COR-L47 (cell line): Measurements from ENCODE around the gene CHIT1.

ENCODE experiments used
- DNase-seq: peaks from one replicate; lab custom pipeline; 2025; lab: John Stamatoyannopoulos, UW

Gene CHIT1

DNA sequence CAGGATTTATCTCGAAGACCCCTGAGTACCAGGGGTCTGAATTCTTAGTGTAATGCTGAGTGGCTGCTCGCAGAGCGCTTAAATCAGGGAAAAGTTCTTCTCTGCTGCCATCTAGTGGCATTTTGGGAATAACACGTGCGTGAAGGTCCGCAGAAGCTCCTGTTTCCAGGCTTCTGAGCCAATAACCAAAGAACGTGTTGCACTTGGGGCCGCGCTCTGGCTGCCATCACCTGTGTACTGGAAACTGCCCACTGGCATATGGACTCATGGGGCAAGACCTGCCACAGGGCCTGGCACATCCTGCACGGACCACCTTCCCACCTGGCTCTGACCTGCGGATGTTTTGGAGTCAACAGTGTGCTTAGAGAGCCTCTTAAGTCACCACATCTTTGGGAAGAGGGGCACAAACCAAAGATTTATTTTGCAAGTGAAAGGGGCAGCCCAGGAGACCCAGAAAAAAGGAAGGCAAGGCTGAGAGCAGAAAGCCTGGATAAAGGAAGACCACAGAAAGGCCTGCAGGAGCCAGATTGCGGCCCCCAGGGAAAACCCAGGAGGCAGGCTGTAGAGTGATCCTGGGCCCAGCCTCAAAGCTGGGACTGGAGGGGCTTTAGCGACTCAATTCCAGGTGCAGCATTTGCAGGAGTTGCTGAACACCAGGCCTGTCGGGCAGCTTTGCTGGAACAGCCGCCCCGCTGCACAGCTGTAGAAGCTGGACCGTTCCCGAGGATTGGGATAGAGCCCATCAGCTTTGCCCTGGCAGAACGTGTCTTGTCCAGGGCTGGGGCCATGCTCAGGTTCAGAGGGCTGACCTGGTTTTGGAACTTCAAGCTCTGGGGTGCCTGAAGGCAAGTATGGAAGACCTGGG, 13.0 kb downstream of the CHIT1 start:
- DNase-seq: peak; percentile 48

DNA sequence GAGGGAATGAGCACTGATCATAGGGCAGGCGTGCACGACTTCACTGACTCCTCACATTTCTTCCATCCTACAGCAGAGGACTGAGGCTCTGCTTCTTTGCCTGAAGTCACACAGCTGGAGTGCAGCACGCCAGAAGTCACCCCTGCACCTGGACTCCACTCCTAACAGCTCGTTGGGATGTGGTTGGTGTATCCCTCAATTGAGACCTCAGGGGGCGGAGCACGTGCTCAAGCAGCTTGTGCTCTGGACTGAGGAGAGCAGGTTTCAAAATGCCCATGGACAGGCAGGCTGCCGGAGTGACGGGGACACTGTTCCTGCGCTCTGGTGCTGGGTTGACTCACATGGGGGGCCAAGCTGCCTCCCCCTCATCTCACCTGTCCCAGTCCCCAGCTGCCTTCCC, 13.9 kb downstream of the CHIT1 start:
- no peak for DNase-seq

DNA sequence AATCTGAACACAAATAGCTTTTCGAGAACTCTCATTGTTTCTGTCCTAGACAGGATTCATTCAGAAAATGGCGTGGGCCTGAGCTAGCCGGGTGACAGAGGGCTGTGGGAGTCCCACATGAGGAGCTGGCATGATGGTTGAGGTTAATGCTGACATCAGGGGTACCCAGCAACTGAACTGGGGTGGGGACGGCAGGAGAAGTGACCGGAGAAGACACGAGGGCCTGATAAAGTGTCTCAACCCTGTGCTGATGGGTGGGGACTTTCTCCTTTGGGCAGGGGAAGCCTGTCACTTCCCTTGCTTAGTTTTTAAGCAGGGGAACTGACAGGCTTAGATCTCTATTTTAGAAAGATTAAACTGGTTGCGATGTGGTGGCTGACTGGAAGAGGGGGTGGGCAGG, 14.6 kb downstream of the CHIT1 start:
- DNase-seq: no peak

DNA sequence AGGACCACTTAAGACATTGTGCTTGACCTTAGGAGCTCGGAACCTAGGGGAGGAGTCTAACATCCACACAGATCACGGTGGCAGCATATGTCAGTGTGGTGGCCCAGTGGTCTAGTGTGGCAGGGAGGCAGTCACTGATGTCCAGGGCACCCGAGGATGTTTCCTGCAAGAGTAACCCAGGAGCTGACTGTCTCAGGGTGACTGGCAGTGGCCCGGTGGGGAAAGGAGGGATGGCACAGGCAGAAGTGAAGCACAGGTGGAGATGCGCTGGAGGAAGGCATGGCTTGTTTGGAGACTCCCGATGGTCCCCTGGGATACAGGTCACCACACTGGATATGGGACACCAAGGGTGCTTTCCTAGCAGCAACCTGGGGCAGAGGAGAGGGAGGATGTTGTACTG, 16.3 kb downstream of the CHIT1 start:
- DNase-seq: no peak

DNA sequence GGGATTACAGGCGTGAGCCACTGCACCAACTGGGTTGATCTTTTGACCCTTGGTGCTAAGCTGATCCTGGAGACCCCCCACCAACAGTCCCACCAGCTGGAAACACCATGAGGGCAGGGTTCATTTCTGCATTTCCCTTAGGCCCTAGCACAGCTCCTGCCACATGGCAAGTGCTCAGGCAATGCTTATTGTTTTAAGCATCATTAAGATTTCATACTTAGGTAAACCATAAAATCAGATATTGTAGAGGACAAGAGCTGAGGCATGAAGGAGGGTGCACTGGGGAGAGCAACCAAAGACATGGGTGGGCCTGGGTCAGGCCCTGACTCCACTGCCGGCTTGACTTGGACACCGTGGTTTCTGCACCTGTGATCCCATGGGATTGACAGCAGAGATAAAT, 17.7 kb downstream of the CHIT1 start:
- DNase-seq: no peak

DNA sequence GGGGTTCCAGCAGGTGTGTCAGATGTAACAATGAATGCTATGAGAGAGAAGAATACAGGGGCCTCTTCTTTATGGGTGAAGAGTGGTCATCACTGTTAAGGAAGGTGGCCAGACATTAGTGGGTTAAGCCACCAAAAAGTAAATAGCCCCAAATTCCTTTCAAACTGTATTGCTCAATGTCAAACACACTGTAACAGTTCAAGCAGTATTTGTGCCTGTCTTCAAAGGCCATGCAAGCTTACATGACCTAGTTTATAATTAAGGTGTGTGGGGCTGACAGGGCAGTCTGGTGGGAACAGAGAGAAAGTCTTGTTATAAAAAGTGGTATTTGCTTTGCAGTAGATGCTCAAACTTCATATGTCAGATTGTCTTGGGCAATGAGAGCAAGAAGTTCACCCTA, 18.5 kb downstream of the CHIT1 start:
- DNase-seq: no peak

DNA sequence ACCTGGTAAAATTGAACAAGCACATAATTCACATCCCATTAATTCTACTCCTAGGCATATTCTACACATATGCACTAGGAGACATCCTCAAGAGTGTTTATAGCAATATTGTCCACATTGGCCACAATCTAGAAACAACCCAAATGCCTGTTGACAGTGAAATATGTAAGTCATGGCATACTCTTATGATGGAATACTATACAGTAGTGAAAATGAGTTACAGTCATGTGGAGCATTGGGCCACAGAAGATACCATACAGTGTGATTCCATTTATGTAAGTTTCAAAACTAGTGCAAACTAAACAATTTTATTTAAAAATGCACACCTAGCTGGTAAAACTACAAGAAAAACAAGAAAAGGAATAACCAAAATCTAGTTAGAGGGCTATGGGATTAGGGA, 19.1 kb downstream of the CHIT1 start:
- no peak for DNase-seq

DNA sequence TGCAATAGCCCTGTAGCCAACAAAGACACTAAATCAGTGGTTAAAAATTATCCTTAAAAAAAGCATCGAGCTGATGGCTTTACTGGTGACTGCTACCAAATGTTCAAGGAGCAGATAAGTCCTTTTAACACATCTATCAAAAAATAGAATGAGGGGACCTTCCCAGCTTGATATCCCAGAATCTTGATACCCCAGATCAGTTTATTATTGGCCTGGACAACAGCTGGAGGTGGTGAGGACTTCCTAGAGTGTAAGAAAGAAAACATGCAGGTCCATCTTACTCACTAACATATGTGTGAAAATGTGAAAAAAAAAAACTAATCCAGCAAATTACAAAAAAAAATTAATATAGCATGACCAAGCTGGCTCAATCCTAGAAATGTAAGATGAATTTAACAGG, 21.3 kb downstream of the CHIT1 start:
- DNase-seq: no peak

DNA sequence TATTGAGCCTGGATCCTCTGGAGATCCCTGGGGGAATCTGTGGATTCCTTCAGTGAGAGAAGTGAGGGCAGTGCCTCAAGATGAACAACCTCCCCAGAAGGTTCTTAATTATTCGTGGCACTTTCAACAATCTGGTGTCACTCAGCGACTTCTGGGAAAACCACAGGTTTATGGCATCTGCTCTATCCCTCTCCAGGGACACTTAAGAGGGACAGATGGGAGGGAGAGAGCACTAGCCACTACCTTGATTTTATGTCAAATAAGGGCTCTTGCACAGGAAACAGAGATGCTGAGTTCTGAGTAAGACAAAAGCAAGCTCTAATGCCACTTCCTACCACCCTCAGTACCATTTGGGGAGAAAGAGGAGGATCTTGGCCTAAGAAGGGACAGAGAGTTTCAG, 21.7 kb downstream of the CHIT1 start:
- no peak for DNase-seq

DNA sequence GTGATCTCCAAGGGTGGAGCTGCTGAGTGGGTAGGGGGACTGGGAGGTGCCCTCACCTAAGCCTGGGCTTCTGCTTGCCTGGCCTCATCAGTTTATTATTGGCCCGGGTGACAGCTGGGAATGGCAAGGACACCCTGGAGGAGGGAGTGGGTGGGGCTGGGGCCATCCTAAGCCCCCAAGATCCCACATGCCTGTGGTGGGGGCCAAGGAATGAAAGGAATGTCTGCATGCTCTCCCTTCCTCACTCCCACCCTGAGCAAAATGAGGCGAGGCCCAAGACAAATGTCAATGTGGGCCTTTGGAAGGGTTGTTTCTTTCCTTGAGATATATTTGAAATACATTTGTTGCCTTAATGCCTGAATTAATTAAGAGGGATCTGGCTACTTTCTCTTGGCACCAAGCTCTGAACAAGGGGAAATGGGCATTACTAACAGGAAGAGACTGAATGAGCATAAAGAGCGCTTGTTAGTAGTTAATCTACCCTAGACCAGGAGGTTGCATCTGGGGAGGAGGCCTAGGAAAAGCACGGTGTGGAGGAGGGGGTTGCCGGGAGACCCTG, 23.3 kb downstream of the CHIT1 start:
- DNase-seq: no peak

DNA sequence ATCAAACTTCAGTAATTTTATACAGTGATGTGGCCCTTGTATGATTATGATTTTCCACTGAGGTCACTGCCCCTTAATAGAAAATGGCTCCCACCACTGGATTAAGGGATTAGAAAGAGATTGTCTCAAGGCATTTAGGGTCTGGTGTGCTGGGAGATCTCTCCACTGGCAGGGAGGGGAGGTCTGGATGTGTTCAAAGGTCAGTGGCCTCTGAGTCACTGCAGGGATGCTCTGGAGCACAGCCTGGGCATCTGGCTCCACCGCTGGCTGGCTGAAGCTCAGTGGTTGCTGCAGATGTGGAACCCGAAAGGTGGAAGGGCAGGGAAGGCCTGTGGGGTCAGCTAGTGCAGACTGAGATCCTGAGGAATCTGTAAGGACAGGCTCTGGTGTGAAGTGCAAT, 24.7 kb downstream of the CHIT1 start:
- no peak for DNase-seq

DNA sequence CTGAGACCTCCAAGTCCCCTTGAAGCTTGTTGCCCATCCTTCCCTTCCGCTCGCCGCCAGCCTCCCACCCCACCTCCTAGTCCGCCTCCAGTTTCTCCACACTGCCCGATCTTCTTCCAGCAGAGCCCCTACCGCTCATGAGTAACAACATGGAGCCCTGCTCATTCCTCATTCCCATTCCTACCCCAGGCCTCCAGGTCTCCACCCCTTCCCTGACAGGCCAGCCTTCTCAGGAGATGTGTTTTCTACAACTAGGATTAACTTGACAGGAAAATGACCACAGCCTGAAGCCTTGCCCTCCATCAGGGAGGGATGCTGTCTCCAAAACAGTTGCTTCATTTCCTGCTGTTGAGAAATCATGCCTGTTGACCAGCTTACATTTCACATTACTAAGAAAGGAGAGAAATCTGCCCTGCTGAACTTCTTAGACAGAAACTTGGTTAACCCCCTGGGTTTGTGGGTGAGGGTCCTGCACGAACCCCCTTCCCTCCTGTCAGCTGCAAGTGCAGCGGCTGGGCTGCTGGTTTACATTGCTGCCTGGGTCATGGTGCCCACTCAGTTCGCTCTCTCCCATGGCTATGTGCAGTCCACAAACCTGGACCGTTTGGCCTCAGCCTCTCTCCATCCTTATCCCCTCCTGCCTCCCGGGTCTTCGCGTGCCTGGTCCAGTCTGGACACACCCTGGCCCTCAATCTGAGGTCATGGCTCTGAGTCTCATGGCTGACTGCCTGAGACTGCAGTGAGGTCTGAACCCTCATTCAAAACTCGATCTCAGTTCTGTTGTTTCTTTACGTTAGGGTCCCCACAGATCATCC, 26.8 kb downstream of the CHIT1 start:
- no peak for DNase-seq

DNA sequence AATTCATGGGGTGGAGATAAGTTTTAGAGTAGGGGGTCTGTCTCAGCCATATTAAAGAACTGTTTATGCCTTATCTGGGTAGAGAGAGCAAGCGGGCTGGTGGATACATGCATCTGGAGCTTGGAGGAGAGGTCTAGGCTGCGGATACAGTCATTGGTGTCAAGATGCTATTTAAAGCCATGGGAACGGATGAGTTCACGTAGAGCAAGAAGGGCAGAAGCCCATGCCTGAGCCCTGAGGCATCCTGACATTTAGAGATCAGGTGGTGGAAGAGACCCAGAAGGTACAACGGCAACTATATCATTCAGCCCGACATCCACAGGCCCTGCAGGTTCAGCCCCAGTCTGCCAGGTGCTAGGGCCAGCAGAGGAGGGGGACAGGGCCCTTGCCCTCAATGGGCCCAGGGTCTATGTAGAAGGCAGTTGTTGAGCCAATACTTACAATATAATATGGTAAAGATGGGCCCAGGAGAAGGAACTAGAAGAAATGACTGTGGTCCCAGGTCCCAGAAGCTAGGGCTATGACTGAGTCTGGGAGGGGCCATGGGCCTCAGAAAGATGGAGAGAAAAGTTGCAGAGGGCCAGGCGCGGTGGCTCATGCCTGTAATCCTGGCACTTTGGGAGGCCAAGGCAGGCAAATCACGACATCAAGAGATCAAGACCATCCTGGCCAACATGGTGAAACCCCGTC, 27.8 kb downstream of the CHIT1 start:
- no peak for DNase-seq

DNA sequence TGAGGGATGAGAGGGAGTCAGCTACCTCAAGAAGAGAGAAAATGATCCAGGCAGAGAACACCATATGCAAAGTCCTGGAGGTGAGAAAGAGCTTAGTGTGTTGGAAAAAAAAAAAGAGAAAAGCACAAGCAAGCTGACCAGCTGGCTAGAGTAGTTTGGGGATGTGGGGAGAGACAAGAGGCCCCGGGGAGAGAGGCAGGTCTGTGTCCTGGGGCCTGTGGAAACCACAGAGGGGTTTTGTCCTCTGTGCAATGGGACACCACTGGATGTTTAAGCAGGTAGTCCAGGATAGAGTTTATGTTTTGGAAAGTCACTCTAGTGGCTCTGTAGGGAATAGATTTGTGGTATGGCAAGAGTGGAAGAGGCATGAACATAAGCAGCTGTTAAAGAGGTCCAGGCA, 28.6 kb downstream of the CHIT1 start:
- no peak for DNase-seq

DNA sequence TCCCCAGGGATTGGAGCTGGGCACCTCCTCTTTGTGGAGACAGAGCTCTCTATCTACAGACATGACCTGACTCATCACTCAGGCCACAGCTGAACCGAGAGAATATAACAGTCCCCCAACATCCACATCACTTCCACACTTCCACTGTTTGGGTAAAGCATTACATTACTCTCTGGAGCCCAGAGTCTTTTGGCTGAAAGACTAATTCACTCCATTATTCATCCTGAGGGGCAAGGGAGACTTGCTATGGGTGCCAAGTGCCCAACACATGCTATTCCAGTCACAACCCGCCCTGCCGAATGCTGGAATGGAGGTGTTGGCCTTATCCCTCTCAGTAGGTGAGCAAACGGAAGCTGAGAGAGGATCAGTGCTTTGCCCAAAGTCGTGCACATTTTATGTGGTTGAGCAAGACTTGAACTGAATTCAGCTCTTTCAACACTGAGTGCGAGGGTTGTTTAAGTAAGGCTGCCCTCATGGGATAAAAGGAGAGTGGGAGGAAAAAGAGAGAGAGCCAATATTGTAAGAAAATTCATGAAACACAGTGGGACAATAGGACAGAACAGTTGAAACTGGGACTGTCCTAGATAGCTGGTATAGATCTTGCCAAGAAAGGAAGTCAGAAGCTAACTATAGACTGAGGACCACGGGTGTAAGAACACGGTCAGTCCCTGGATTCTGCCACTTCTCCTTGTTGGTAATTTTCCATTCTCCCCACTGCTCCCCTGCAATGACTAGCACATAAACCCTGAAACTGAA, 29.5 kb downstream of the CHIT1 start:
- no peak for DNase-seq

DNA sequence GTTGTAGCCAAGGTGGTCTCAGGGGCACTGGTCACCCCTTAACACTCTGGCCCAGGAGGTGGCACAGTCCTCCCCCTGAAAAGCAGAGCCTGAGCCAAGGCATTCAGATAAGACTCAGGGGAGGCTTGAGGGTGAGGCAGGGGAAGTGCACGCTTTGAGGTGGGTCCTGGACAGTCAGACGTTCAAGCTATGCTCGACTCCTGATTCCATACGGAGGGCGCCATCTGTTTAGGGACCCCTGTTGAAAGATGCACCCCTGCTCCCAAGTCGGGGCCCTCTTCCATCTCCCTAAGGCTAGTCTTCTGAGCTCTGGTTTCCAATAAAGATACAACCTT, 30.0 kb downstream of the CHIT1 start:
- DNase-seq: no peak

DNA sequence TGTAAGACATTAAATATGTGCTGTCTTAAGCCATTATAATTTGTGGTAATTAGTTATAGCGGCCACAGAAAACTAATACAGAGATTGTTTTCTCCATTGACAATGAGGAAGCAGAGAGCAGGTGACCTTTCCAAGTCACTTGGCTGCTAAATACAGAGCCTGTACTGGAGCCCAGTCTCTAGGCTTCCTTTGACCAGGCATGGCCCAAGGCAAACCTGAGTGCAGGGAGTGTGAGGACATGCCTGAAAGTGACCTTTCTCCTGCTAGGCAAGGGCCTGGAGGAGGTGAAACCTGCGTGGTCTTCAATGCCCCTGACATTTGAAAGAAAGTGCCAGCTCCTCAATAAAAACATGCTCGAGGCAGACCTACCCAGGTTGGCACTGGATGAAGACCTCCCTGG, 30.5 kb downstream of the CHIT1 start:
- DNase-seq: no peak

DNA sequence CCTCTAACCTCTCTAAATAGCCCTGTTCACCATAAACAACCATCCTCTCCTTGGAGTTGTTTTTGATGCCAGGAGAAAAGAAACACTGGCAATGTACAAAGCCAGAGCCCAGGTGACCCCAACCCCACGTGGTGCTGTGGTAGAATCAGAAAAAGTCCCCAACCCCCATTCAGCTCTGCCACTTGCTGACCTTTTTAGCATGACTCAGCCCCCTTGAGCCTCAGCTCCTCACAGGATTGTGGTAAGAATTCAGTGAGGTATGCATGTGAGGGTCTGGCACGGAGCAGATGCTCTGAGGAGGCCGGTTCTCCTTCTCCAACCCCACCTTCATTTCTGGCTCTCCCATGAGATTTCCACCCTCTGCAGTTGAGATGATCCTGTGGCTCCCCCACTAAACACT, 31.8 kb downstream of the CHIT1 start:
- DNase-seq: no peak

DNA sequence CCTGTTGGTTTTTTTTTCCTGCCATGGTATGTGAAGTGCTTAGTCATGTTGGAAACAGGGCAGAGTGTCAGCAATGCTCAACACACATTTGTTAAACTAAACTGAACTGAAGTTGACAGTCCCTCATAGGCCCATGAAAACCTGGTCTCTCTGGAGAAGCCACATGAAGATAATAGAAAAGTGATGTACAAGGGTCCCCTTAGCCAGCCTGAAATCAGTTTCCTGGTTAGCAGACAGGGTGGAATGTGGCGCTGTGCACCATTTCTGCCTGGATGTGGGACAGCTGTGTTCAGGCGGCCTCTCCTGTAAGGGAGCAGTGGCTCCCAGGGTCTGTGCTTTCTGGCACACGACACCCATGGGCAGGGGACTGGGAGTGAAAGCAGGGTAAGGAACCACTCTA, 33.1 kb downstream of the CHIT1 start:
- no peak for DNase-seq

DNA sequence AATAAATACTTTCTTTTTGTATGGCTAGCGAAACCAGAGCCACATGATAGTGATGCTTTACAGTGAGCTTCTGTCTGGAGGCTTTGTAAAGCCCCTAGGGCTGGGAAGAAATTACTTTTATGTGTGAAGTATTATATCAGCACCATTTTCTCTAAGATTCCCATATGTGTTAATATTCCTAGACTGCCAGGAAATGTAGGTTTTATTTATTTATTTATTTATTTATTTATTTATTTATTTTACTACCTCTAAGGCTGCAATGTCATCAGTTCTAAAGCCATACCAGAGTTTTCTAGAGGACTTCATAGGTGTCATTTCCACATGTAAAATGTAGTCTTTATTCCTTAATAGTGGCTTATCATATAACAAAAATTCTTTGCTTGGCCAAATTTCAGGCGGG, 38.5 kb downstream of the CHIT1 start:
- no peak for DNase-seq

DNA sequence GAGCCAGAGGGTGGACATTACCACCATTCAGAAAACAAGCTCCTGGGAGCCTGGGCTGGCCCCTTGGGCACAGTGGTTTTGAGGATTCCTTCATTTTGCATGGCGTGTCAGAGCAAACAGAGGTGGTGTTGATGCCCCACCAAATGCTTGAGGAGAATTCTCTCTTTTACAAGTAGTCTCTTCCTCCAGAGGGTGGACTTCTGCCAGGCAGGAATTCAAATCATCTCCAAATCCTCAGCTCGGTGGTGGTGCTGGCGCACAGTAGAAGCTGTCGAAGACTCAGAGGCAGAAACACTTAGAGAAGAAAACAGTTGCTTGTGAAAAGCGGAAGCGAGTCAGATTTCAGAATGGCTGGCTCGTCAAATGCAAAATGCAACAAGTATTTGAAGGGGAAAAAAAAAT, 39.5 kb downstream of the CHIT1 start:
- no peak for DNase-seq

DNA sequence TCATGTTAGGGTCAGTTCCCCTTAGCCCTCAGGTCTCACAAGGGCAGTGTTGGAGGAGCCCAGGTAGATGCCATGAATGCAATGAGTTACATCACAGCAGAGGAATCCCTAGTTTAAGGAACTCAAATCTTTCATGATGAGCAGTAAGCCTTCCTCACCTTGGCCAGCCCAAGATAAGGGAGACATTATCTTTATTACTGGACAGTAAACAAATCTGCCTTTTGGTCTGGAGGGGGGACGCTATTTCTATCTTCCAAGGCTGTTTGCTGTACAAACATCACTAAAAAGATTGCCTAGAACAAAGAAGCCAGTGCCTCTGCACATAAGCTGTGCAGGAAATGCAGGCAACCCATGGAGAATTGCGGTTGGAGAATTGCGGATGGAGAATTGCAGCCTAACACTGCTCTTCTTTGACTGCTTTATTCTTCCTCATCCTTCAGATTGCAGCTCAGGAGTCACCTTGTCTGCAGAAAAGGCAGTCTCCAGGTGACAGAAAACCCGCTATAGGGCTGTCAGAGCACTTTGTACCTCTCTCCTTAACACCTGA, 40.7 kb downstream of the CHIT1 start:
- DNase-seq: no peak
